ENCODE data around the gene LAMA5.

LAMA5 gene

DNA sequence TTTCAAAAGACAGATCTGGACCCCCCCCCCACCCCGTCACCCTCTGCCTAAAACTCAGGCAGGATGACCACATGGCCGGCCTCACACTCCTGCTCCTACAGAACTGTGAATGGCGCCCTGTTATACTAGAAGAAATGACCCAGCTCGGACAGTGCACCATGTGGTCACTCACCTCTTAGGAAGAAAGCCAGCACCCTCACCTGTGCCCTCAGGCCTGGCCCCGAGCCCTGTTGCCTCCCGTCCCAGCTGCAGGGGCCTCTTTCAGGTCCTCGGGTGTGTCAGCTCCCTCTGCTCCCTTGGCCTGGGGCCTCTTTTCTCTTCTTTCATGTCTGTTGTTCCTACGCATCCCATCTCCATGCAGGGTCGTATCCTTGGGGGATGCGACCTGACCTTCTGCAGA lies 105.0 kb downstream of the LAMA5 start:
- no peak for TF ChIP-seq SIN3A (IDR thresholded peaks at IDR 0.05; ENCODE audit: borderline replicate concordance, insufficient read depth, low read length)
- TF ChIP-seq FOXP2 (optimal IDR thresholded peaks at IDR 0.05; ENCODE audit: borderline replicate concordance, extremely low read depth, extremely low read length, insufficient read depth): no peak
- no peak for TF ChIP-seq POLR2AphosphoS5 (IDR thresholded peaks at IDR 0.05; ENCODE audit: low read depth, low read length)
- TF ChIP-seq TAF1 (IDR thresholded peaks at IDR 0.05; ENCODE audit: borderline replicate concordance, insufficient read depth, low read length): no peak
- TF ChIP-seq, protein P1, sequence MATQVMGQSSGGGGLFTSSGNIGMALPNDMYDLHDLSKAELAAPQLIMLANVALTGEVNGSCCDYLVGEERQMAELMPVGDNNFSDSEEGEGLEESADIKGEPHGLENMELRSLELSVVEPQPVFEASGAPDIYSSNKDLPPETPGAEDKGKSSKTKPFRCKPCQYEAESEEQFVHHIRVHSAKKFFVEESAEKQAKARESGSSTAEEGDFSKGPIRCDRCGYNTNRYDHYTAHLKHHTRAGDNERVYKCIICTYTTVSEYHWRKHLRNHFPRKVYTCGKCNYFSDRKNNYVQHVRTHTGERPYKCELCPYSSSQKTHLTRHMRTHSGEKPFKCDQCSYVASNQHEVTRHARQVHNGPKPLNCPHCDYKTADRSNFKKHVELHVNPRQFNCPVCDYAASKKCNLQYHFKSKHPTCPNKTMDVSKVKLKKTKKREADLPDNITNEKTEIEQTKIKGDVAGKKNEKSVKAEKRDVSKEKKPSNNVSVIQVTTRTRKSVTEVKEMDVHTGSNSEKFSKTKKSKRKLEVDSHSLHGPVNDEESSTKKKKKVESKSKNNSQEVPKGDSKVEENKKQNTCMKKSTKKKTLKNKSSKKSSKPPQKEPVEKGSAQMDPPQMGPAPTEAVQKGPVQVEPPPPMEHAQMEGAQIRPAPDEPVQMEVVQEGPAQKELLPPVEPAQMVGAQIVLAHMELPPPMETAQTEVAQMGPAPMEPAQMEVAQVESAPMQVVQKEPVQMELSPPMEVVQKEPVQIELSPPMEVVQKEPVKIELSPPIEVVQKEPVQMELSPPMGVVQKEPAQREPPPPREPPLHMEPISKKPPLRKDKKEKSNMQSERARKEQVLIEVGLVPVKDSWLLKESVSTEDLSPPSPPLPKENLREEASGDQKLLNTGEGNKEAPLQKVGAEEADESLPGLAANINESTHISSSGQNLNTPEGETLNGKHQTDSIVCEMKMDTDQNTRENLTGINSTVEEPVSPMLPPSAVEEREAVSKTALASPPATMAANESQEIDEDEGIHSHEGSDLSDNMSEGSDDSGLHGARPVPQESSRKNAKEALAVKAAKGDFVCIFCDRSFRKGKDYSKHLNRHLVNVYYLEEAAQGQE (IDR thresholded peaks at IDR 0.05; ENCODE audit: insufficient read depth in 1 of 2, low read depth in 2 of 2, low read length in 2 of 2): no peak

DNA sequence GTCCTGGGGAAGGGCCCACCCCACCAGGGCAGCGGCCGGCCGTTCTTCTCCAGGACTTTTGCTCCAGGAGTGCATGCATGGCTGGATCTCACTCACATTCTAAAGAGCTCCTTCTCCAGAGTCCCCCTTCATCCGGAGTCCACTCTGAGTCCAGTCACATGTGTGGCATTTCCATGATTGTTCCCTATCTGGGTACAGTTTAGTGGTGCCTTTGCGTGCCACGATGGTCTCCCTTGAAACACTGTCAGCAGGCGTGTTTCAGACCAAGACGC lies 107.9 kb downstream of the LAMA5 start:
- TF ChIP-seq, protein P1 (IDR thresholded peaks at IDR 0.05; ENCODE audit: insufficient read depth in 1 of 2, low read depth in 2 of 2, low read length in 2 of 2): no peak
- TF ChIP-seq SIN3A (IDR thresholded peaks at IDR 0.05; ENCODE audit: borderline replicate concordance, insufficient read depth, low read length) (no peak), TAF1 (IDR thresholded peaks at IDR 0.05; ENCODE audit: borderline replicate concordance, insufficient read depth, low read length) (no peak), POLR2AphosphoS5 (IDR thresholded peaks at IDR 0.05; ENCODE audit: low read depth, low read length) (no peak), FOXP2 (optimal IDR thresholded peaks at IDR 0.05; ENCODE audit: borderline replicate concordance, extremely low read depth, extremely low read length, insufficient read depth) (no peak)

All from PFSK-1 (cell line).